SU-DHL-6 (cell line): ENCODE measurements around the gene FUT6.

ENCODE experiments used
- CTCF ChIP-seq: fragments of 200-600 bp; sonication (generic); IDR thresholded peaks from one replicate; pipeline ENCODE4 v1.5.1; 2017; ENCODE audit warnings: antibody characterized with exemption, mild to moderate bottlenecking, low read length, moderate library complexity; ENCODE audit not compliant: insufficient read depth, poor library complexity, severe bottlenecking
- EZH2phosphoT487 ChIP-seq: fragments of 200-600 bp; sonication (generic), shearing (Covaris generic); conservative IDR thresholded peaks from 2 replicates; pipeline ENCODE4 v1.6.1; 2018; ENCODE audit warnings: mild to moderate bottlenecking, antibody characterized with exemption, low read length, moderate library complexity, mixed read lengths

DNA sequence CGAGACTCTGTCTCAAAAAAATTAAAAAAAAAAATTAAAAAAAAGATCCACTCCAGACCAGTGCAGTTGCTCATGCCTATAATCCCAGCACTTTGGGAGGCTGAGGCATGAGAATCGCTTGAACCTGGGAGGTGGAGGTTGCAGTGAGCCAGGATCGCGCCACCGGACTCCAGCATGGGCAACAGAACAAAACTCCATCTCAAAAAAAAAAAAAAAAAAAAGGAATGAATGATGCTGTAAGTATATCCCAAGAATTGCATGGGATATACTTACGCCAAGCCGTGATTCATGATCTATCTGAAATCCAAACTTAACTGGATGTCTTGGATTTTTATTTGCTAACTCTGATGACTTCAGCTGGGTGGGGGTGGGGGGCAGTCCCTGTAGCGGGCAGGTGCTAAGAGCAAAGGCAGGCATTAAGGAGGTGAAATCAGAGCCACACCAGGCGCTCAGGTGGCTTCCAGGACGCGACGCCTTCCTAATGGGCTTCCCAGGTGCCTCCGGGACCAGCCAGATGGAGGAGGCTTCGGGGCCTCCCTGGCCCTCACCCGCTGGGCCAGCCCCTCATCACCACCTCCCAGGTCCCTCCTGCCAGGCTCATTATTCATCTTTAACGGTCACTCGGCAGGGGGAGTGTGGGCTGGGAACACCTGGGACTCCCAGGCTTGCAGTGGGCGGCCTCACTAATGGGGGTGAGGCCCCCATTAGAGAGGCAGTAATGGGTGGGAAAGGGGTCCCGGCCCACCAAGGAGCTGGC lies 42.2 kb upstream of the FUT6 start:
- no peak for TF ChIP-seq CTCF
- no peak for TF ChIP-seq EZH2phosphoT487
